HG03103 (cell line): Measurements from ENCODE around the gene TRMT10C.
"Not testable (repeated sequence)": the region's sequence is repeated elsewhere in the genome, so short reads cannot be mapped to it uniquely, and the experiment has no call there.

Experiments used
- ATAC-seq: cut with Tn5 transposase; IDR thresholded peaks from one replicate; pipeline ENCODE4 v1.9.1; 2021; ENCODE audit warnings: low read depth; ENCODE audit not compliant: unreplicated experiment

Gene TRMT10C

DNA sequence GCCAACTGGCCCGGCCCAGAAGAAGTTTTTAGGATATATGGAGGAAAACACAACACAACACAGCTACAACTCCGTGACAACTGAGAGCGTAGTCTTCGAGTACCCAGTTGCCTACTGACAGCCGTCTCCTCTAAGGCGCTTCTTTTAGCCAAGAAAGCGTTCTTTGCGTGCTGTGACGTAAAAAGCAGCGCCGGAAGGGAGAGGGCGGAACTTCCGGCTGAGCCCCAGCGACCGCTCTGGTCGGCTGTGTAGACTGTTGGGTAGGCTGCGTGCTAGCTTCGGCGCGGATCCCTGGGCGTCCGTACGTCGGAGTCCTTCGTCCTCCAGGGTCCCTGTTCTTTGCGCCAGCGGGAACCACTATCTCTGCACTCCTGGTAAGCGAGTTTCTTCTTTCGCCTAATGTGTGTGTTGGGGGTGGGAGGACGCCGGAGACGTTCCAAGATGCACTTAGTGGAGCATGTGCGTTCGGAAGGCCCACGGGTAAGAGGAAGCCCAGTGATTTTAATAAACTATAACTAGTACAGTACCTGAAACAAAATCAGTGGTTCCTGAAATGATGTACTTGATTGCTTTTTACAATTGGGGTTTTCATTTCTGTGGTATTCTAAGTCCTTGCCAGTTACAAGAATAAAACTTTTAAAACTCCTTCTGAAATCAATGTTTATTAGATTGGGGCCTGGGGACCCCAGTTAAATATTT is at the start of gene TRMT10C:
Gene TRMT10C (plus strand): TSS at position 239 of the 699 bp plus-strand sequence. CDS start 2,914 bp downstream, outside the sequence.
- ATAC-seq: peak; percentile 100

DNA sequence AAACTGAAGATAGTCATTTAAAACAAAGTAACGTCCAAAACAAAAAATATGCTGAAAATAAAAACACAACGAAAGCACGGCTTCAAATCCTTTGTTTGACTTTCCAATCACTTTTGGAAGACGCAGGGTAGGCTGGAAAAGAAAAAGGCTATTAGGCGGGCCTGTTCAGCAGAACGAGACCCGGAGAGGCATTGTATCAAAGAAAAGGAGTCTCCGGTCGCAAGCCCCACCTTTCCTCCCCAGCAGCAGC is 49.3 kb upstream of the TRMT10C start:
- peak; percentile 28 for ATAC-seq

DNA sequence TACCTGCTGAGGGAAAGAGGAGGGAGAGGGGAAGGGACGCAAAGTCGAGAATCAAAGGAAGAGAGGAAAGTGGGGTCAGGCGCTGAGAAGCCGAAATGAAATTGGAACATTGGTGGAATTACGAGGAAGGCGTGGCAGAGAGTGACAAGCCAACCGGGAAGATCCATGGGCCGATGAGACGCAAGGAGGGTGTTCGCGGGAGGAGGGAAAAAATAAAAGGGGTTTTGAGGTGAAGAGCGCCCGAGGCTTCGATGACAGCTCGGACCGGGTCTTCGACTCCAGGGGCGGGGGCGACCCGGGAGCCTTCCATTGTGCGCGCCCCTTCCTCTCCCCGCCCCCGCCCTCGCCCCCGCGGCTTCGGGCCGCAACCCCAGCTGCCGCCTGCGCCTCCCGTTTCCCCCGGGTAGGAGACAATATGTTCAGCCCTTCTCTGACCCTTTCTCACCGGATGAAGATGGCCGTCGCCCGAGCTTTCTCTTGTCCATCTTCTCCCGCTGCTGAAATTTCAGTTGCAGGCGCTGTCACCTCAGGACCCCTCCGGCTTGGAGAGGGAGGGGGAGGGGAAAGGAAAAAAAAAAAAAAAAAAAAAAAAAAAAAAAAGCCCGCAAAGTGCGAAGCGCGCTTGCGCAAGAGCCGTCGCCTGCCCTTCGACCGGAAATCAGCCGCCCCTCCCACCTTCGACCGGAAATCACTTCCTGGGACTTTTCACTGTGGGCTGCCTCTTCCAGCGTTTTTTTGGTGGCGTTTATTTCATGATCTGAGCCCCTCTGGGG is 48.8 kb upstream of the TRMT10C start, which contains the start of gene SENP7:
Gene SENP7 (minus strand): TSS at position 567 of the 773 bp plus-strand sequence. CDS start 82 bp downstream, at position 485.
- peak; percentile 48 for ATAC-seq

DNA sequence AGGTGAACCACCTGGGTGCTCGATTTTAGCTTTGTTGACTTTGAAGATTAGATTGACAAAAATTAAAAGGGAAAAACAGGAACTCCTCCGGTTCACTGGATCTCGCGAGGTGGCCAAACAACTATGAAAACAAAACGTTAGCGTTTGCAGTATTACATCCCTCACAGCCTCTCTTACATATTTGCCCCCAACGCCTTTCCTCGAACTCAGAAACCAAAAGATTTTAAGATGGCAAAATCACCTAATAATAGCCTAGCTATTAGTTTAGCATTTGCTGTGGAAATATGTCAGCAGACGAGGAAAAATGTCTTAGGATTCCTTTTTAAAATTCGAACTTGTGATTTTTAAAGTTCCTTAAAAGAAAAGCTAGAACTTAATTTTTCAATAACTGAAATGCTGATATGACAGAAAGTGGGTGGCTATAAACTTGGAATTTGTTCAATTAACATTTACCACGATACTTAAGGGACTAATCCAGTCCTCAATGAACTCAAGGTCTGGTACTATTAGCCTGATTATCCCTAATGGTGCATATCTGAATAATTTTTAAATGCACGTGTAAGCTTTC is 48.2 kb upstream of the TRMT10C start:
- peak; percentile 30 for ATAC-seq

DNA sequence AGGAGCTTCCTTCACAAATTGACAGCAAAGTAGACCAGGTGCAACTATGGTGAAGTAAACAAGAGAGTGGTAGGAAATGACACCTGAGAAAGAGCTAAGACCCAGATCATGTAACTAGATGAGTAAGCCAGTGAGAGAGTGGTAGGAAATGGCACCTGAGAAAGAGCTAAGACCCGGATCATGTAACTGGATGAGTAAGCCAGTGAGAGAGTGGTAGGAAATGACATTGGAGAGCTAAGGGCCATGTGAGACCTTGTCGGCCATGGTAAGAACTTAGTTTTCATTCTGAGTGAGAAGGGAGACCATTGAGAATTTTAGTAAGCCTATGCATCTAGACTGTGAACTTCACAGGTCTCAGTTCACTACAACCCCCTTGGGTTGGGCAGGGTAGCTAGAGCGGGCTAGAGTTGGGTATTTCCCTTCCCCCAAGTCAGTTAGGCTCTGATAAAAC is 43.2 kb upstream of the TRMT10C start:
- ATAC-seq: peak; percentile 98

DNA sequence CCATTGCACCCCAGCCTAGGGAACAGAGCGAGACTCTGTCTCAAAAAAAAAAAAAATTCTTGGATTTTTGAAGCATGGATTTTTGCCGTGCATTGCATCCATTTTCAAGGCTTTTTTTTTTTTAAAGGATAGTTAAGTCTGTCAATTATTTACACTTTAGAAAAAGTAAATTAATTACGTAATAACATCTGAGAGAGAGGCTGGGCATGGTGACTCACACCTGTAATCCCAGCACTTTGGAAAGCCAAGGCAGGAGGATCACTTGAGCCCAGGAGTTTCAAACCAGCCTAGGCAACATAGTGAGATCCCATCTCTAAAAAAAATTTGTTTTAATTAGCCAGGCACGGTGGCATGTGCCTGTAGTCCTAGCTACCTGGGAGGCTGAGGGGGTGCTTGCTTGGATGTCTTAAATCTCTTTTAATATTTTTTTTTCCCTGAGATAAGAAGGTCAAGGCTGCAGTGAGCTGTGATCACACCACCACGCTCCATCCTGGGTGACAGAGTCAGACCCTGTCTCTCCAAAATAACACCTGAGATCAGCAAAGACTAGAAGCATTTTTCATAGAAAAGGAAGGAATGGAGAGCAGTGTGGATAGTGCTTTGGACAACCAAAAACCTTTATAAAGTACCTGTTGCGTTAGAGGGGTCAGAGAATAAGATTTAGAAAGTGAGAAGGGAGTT is 41.8 kb upstream of the TRMT10C start:
- no peak for ATAC-seq

DNA sequence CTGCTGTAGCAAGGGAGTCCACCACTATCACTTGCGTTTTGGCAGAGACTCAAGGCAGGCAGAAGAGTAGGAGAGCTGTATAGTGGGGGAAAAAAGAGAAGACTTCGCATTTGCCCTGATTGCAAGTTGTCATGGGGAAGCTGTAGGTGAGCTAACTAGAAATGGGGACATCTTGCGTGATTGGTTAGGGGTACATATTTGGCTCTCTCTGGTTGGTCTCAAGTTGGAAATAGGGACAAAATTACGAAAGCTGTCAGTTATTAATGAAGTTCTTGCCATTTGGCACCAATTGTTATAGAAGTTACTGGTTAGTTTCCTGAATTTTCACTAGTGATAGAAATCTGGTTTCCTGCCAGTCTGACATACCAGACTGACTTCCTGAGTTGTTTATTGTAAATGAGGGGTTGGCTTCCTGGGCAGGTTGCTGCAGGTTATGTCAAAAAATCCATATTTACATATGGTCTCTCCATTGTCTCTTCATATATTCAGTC is 40.4 kb upstream of the TRMT10C start:
- ATAC-seq: no peak

DNA sequence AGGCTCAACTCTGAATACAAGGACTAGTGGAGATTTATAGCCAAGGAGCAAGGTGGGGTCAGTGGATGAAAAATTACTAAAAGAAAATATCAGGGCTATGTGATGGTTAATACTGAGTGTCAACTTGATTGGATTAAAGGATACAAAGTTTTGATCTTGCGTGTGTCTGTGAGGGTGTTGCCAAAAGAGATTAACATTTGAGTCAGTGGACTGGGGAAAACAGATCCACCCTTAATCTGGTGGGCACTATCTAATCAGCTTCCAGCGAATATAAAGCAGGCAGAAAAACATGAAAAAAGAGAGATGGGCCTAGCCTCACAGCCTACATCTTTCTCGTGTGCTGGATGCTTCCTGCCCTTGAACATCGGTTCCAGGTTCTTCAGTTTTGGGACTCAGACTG is 34.2 kb upstream of the TRMT10C start:
- no peak for ATAC-seq

DNA sequence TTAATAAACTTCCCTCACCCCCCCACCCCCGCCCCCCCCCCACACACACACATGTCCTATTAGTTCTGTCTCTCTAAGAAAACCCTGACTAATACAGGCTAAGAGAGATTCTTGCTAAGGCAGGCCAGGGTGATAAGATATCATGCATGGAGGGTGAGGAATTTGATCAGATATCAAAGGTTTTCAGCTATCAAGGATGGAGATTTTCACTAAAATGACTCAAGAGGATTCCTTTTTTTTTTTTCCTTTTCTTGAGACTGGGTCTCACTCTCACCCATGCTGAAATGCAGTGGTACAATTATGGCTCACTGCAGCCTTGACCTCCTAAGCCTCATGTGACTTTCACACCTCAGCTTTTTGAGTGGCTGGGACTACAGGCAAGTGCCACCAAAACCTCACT is 33.8 kb upstream of the TRMT10C start:
- no peak for ATAC-seq

DNA sequence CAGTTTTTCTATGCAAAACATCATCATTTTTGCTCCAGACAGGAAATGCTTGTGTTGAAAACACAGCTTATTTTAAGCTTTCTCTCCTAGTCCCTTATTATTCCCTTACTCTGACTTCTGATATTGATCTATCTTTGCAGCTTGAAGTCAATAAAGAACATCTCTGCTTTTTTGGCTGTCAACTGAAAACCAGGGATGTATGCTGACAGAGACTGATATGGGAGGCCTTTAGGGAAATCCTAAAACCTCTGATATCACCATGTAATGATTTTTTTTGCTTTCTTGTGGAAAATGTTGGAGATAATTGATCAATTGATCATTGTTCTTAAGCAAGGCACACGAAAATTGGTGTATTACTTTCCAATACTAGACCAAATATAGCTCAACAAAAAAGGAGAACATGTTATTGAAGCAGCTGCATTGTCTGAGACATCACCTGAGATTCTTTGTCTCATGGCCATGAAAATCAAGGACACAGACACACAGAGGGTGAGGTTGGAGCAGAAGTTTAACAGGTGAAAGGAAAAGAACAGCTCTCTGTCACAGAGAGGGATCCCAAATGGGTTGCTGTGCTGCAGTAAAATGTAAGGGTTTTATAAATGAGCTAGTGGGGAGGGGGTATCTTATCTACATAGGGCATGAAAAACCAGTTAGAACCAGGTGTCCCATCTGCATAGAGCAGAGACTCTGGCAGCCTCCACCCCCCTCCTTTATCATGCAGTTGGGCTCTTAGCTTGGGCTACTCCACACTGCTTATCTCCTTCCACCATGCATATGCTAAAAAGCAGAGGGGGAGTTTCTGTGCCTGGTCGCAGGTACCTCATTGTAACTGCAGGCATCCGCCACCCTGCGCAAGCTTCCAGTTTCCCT is 31.6 kb upstream of the TRMT10C start:
- ATAC-seq: no peak

DNA sequence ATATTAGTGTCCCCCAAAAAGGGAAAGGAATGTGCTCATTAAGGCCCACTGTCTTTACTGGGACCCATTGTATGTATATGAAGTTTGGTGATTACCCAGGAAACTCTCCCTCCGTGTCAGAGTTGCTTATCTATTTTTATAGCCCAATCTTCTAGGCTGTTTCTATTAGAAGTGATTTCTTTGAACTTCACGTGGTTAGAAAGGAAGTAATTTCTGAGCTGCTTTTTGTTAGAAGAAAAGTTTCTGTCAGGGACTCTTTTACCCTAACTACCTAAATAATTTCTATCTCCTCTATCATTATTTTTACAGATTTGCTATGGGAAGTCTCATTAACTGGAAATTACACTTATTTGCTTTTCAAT is 31.0 kb upstream of the TRMT10C start:
- no peak for ATAC-seq

DNA sequence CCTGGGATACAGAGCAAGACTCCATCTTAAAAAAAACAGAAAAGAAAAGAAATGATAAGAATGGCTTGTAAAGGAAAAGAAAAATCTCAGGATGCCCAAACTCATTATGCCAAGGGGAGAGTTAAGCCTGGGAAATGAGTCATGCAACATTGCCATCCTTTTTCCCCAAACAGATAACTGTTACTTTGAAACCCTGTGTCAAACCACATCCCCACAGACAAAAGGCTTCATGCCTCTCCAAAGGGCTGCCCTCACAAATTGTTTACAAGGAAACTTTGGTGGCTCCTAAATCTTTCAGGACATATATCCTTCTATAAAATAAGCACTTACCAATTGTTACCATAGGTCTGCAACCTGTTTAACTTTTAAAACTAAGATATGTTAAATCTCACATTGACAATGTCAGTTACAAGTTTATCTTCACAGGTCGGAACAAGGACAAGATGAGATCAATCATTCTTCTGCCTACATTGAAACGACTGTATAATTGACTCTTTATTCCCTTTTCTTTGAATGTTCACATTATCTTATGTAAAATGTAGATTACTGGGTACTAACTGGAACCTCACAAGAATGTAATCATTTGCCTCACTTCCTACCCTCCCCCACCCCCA is 30.1 kb upstream of the TRMT10C start:
- ATAC-seq: no peak

DNA sequence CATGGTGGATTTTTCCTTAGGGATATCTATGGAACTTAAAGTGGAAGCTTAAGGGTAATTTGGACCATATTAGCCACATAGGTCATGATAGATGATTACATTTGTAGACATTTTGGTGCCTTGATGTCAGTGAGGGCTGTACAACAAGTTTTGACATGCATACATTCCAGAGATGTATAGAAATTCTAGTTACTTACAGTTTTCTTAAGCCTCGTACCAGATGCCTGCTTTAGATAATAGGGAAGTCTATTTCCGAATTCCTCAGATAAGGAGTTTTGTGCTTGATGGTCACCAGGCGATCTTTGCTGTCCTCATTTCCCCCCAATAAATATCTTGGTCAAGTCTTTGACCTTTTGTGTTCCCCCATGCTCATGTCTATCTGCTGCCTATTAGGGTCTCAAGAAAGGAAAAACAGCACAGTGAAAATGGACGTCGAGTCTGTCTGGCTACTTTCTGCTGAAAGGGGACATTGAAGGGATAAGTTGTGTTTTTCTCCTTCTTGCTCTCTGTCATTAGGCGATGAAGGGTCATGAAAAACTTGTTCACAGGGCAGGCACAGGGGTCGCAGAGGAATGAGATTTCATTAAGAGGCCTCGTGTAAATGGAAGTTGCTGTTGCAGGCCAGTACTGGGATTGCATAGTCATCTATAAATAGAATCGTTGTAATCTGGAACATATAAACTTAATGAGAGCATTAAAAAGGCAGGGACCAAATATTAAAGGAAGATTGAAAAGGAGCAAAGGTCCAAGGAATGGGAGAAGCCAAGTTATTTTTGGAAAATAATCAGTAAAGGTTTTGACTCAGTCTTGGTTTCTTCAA is 28.7 kb upstream of the TRMT10C start:
- ATAC-seq: no peak

DNA sequence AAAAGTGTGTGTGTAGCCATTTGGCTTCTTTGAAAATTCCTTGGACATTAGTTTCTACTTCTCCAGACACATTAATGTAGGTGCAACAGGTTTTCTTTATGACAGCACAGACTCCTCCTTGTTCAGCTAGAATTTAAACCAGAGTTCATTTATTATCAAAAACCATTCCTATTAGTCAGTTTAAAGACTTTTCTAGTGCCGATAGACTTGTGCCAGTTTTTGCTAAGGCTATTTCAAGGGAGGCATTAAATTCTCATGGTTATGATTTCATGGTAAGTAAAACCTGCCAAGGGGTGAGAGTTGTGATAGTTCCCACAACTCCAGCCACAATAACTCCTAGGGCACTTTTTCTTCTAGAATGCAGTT is 28.1 kb upstream of the TRMT10C start:
- no peak for ATAC-seq

DNA sequence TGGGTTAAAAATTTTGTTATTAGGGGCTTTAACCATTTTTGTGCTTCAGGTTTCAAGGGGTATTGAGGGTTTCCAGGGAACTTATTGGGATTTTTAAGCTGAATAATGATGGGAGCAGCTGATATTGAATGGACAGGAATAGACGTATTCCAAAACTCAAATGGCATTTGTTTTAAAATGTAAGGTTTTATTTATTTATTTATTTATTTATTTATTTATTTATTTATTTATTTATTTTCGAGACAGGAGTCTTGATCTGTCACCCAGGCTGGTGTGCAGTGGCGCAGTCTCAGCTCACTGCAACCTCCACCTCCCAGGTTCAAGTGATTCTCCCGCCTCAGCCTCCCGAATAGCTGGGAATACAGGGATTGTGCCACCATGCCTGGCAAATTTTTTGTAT is 26.4 kb upstream of the TRMT10C start:
- no peak for ATAC-seq

DNA sequence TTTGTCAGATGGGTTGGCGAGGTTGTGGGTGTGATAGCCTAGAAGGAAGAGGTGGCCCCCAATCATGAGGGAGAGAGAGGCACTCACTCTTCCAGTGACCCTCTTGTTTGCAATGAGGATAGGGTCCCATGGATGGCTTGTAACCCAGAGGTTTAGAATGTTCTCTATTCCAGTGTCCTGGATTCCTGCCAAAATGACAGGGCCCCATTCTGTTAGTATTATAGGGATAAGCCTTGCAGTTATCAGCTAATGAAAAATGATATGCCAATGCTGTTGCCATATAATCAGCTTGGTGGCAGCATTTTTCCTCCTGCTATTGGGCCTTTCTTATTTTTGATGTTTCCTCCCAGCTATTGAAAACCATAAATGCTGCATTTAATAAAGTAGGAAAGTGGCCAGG is 25.4 kb upstream of the TRMT10C start:
- ATAC-seq: no peak

DNA sequence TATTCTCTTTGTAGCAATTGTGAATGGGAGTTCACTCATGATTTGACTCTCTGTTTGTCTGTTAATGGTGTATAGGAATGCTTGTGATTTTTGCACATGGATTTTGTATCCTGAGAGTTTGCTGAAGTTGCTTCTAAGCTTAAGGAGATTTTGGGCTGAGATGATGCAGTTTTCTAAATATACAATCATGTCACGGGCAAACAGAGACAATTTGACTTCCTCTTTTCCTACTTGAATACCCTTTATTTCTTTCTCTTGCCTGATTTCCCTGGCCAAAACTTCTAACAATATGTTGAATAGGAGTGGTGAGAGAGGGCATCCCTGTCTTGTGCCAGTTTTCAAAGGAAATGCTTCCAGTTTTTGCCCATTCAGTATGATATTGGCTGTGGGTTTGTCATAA is 24.7 kb upstream of the TRMT10C start:
- not testable (repeated sequence) for ATAC-seq

DNA sequence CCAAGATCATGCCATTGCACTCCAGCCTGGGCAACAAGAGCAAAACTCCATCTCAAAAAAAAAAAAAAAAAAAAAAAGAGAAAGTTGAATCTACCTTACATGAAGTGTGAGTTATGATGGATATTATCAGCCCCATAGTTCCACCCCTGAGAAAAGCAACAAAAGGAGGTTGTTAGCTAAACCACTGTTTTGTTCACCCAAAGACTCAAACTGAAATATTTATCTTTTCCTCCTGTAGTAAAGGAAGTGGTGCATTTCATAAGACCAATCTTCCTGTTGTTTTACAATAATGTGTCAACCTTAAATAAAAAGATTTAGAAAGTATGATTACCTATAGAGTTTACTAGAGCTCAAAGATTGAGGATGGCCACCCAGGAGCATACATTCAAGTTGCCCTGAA is 18.7 kb upstream of the TRMT10C start:
- ATAC-seq: no peak
